GM19372 (cell line): ENCODE data around the gene ANKRD2.
"Not testable (repeated sequence)": the region's sequence is repeated elsewhere in the genome, so short reads cannot be mapped to it uniquely, and the experiment has no call there.

Experiments
- ATAC-seq: cut with Tn5 transposase; IDR thresholded peaks from one replicate; pipeline ENCODE4 v1.9.1; 2021; ENCODE audit warnings: mild to moderate bottlenecking, low read depth, moderate library complexity; ENCODE audit not compliant: unreplicated experiment

ANKRD2 gene

GRCh38 chr10:97543025-97543546, 29.5 kb upstream of the ANKRD2 start:
- no peak for ATAC-seq

DNA sequence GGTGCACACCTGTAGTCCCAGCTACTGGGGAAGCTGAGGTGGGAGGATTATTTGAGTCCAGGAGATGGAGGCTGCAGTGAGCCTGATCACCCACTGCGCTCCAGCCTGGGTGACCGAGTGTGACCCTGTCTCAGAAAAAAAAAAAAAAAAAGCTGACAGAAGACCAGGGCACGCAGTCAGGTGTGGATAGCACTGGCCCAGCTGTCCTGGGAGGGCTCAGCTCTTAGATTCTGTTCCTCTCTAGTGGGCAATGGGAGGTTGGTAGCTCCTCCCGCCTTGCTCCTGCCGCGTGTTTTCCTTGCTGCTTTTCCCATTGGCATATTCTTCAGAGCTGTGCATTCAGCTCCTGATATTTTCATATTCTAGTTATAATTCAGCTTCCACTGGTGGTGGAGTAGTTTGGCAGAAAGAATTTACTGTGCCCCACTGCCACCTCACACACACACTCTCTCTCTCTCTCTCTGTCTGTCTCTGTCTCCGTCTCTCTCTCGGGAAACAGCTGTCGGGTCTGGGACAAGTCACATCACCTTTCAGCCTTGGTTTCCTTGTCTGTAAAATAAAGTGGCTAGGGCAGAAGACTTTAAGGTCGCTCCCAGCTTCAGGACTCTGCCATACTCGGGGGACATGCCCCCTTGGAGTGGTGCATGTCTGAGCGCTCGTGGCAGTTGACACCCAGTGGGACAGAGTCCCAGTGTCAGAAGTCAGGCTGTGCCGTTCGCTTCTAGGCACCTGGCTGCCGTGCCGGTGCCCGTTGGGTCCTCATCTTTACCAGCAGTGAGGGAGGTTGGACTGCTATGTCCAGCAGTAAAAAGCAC, 25.9 kb upstream of the ANKRD2 start:
- no peak for ATAC-seq

DNA sequence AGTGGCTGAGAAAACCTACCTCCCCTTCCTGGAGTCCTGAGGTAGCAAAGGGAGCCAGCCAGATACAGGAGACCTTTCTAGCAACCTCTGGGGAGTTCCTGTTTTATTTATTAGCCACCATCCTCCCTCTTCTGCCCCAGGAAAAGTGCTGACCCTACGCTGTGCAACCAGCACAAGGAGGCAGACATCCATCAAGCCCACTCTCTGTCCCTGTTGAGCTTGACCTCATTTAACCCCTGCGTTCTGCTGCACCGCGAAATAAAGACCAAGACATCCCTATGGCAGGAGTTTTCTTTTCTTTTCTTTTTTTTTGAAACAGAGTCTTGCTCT, 25.3 kb upstream of the ANKRD2 start:
- ATAC-seq, result no peak

GRCh38 chr10:97547962-97548361, 24.6 kb upstream of the ANKRD2 start:
- no peak for ATAC-seq

DNA sequence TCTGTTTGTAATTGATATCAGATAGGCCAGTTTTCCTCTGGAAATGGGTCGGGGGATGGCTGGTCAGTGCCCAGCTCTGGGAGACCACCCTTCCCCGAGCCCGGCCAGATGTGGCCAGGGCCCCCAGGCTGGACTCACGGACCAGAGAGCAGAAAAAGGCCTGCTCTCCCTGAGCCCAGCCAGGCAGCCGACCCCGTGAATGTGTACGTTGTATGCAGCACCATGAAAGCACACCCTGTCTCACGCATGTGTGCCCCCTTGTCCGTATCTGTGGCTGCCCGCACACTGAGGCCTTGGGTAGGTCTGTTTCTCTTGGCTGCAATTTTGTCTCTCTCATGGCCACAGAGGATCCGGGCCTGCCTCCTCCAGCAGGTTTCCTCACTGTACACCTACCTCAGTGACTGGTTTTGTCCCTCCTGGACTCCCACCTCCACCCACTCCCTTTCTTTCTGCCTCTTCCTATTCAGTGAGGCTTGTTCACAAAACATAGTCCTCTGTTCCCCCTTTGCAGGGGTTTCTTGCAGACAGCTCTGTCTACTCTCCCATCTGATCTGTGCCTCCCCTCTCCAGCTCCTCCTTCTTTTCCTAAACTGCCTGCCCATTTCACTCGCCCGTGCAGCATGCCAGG, 23.6 kb upstream of the ANKRD2 start:
- no peak for ATAC-seq

DNA sequence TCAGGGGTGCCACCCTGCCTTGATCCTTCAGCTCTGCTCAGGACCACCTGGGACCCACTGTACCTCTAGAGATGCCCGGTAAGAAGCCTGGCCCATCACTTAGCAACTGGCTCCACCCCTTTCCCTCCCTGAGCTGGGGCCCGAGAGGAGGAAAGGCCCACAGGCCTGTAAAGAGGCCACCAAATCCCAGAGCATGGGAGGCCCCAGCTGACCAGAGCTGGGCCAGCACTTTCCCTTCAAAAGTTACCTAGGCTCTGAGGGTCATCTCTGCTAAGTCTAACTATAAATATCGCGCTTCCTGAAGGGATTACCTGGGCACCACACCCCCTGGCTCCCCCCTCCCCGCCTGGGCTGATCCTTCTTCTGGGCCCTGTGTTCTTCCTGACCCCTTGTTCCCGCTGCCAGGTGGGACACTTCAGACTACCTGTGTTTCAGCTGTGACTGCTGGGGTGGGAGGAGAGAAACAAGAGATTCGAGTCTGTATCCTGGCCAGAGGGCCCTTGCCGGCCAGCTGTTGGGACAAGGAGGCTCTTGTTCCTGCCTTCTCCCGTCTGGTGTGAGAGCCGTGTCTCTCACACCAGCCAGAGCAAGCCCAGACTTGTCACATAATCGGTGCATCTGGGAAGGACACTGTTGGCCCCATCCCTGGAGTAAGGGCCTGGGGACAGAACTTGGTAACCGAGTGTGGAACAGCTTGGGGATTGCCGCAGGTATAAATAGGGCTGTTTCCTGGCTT, 22.8 kb upstream of the ANKRD2 start:
- no peak for ATAC-seq

DNA sequence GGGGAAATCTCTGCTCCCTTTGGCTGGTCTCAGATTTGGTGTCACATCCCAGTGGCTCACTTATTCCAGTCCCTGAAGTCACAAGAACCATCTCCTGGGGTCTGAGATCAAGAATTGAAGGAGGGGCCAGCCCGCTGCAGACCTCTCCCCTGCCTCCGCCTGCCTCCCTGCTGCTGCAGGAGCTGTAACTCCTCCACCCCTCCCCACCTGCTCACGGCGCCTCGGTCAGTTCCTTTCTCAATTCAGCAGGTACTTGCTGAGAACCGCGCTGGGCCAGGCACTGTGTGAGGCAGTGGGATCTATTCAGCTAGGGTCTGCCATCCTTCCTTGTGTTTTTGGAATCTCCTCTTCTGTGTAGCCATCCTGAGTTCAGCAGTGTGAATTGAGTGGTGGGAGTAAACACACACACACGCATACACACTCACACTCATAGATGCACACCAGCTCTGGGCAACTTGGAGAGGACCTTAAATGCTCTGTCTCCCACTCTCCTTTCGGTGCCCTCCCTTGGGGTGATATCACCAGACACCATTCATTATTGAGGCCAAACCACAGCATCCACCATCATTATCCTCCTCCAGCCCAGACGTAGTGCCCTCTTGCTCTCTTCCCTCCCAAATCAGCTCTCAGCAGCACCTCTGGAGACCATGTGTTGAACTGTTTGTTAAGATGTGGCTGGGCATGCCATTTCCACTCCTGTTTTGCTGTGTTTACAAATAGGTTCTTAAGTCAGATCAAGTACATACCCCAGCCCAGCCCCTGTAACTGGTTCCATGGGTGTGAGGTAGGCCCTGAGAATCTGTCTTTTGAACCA, 22.0 kb upstream of the ANKRD2 start:
- no peak for ATAC-seq

- ATAC-seq, result no peak
These were observed 21.3 kb upstream of the ANKRD2 start for GRCh38 chr10:97551271-97551670.

DNA sequence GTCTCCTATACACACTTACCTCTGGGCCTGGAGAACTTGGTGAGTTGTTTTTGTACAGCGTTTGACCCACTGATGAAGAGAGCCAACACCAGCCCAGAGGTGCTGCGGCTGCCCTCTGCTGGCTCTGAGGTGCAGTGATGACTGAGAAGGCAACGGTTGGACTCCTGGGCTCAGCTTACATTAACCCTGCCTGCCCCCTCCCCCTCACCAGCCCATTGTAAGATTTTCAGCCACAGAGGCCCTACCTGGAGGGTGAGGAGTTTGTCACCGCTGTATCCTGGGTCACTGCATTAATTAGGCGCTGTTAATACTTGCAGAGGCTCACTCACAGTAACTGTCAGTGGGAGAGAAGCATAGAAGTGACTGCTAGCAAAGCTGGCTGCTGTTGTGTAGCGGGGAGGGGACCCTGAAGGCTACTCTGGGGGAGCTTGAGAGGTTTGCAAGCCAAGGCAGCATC, 19.0 kb upstream of the ANKRD2 start:
- ATAC-seq, result no peak

DNA sequence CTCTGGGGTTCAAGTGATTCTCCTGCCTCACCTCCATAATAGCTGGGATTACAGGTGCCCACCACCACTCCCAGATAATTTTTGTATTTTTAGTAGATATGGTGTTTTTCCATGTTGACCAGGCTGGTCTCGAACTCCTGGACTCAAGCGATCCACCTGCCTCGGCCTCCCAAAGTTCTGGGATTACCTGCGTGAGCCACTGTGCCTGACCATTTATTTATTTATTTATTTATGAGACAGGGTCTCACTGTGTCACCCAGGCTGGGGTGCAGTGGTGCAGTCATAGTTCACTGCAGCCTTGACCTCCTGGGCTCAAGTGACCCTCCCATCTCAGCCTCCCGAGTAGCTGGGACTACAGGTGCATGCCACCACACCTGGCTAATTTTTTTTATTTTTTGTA, 18.2 kb upstream of the ANKRD2 start:
- ATAC-seq, result not testable (repeated sequence)

GRCh38 chr10:97555541-97555940, 17.0 kb upstream of the ANKRD2 start:
- ATAC-seq, result not testable (repeated sequence)

- ATAC-seq, result not testable (repeated sequence)
These were observed 11.7 kb upstream of the ANKRD2 start for GRCh38 chr10:97560731-97561381.

DNA sequence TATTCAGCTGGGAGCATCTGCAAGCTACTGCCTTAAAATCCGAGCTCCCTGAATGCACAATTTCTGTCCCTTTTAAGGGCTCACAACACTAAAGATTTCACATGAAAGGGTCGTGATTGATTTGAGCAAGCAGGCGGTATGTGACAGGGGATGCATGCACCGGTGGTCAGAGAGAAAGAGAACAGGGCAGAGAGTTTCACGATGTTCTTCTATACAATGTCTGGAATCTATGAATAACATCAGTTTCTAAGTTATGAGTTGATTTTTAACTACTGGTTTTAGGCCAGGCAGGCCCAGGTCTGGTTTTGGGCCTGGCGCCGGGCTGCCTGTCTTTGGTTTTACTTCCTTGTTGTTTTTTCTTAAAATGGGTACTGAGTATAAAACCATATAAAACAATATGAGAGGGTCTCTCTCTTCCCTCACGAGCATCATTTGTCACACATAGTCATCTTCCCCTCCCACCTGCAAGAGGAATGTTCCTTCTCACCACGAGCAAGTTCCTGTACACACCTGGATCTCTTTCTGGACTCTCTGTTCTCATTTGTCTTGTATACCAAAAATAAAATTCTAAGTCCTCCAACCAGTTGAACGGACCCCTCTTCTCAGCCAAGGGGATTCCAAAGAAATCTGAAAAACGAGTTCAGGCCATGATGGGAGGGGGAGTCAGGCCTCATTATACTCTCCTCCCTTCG, 11.0 kb upstream of the ANKRD2 start:
- ATAC-seq, result not testable (repeated sequence)

DNA sequence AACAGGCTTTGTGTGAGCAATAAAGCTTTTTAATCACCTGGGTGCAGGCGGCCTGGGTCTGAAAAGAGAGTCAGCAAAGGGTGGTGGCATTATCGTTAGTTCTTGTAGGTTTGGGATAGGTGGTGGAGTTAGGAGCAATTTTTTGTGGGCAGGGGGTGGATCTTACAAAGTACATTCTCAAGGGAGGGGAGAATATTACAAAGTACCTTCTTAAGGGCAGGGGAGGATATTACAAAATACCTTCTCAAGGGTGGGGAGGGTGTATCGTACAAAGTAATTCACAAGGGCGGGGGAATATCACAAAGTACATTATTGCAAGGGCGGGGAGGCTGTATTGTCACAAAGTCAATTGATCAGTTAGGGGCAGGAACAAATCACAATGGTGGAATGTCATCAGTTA, 10.2 kb upstream of the ANKRD2 start:
- not testable (repeated sequence) for ATAC-seq

GRCh38 chr10:97563337-97563736, 9.2 kb upstream of the ANKRD2 start:
- ATAC-seq, result no peak

GRCh38 chr10:97564776-97565175, 7.8 kb upstream of the ANKRD2 start:
- no peak for ATAC-seq

DNA sequence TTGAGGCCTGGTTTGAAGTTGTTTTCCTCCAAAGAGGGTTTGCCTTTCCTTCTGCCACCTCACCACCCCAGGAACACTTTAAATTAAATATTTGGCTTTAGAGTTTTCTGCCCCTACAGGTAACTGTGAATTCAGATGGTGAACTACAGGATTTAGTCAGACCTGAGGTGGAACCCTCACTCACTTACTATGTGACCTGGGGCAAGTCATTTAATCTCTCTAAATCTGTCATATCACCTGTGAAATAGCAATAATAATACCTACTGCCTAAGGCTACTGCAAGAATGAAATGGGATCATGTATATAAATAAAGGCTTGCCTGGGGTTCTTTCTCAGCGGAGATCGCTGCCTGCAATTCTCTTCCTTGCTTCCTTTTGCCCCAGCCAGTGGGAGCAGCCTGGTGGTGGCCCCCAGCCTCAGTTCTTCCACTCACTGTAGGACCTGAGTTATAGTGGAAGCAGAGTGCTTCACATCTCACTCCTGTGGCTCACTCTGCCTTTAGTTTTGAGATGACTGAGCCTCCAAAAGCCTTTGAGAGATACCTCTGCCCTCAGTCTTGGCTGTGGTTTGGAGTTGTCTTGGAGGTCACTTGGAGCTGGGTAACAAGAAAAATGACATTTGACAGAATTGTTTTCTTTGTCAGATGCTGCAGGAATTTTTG, 6.1 kb upstream of the ANKRD2 start:
- no peak for ATAC-seq

DNA sequence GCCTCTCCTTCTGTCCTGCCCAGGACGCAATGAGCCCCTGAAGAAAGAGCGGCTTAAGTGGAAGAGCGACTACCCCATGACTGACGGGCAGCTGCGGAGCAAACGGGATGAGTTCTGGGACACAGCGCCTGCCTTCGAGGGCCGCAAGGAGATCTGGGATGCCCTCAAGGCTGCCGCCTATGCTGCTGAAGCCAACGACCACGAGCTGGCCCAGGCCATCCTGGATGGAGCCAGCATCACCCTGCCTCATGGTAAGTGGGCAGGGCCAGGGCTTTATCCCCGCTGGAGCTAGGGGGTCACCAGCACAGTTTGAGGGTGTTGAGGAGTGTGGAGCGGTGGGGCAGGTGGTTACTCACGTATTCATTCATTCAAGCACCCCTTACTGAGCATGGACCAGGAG, 4.7 kb upstream of the ANKRD2 start:
- no peak for ATAC-seq
